ENCODE data around the gene SH3RF3. TPM values are rescaled to one million over a fixed set of nuclear protein-coding genes. Genes with fewer than 3 reads are reported as not detected.

Gene SH3RF3
- polyA plus RNA-seq, 1 donor = 4.0 TPM

- DNase-seq = no peak
Observed at GRCh38 chr2:109501461-109501860, 372.5 kb downstream of the SH3RF3 start.

- DNase-seq = no peak
Observed at GRCh38 chr2:109503191-109503590, 374.2 kb downstream of the SH3RF3 start.

GRCh38 chr2:109507217-109507616, 378.2 kb downstream of the SH3RF3 start:
- no peak for DNase-seq

- DNase-seq = no peak
Observed at GRCh38 chr2:109507828-109508227, 378.8 kb downstream of the SH3RF3 start.

GRCh38 chr2:109508556-109508955, 379.6 kb downstream of the SH3RF3 start:
- no peak for DNase-seq

- DNase-seq = peak; percentile 69
Observed at GRCh38 chr2:109510136-109511028, 381.4 kb downstream of the SH3RF3 start.

GRCh38 chr2:109511168-109511567, 382.2 kb downstream of the SH3RF3 start:
- DNase-seq = no peak

- no peak for DNase-seq
Observed at GRCh38 chr2:109512076-109512475, 383.1 kb downstream of the SH3RF3 start.

GRCh38 chr2:109513230-109513629, 384.2 kb downstream of the SH3RF3 start:
- no peak for DNase-seq

GRCh38 chr2:109513749-109514588, 385.0 kb downstream of the SH3RF3 start:
- no peak for DNase-seq

GRCh38 chr2:109514857-109515256, 385.9 kb downstream of the SH3RF3 start:
- no peak for DNase-seq

GRCh38 chr2:109516445-109517117, 387.6 kb downstream of the SH3RF3 start:
- DNase-seq = no peak

- DNase-seq = no peak
Observed at GRCh38 chr2:109517118-109517889, 388.3 kb downstream of the SH3RF3 start.

- DNase-seq = no peak
Observed at GRCh38 chr2:109519513-109519912, 390.5 kb downstream of the SH3RF3 start.

GRCh38 chr2:109521233-109522062, 392.4 kb downstream of the SH3RF3 start:
- DNase-seq = no peak

GRCh38 chr2:109522063-109522374, 393.0 kb downstream of the SH3RF3 start:
- DNase-seq = no peak

- no peak for DNase-seq
Observed at GRCh38 chr2:109523121-109523520, 394.1 kb downstream of the SH3RF3 start.

- DNase-seq = no peak
Observed at GRCh38 chr2:109523536-109524361, 394.7 kb downstream of the SH3RF3 start.

GRCh38 chr2:109525836-109526235, 396.8 kb downstream of the SH3RF3 start:
- DNase-seq = no peak

- no peak for DNase-seq
Observed at GRCh38 chr2:109526442-109526970, 397.5 kb downstream of the SH3RF3 start.
